Gastroesophageal sphincter (tissue), 4 donors: ENCODE results near the gene PTX3. TPM values are rescaled to one million over a fixed set of nuclear protein-coding genes. Genes with fewer than 3 reads are reported as not detected.

Experiments used
- ATAC-seq: fragments of 150-250 bp; one replicate; pipeline ENCODE4 v1.9.1; 2016; ENCODE audit warnings: mild to moderate bottlenecking, moderate library complexity
- H3K27ac ChIP-seq, 4 donors: fragments of 200-600 bp; sonication (generic) in 3 of 4; 1 replicate in 3 of 4; 2 replicates in 1 of 4; pipeline ENCODE4 v1.5.1; 2016 to 2019
- H3K27me3 ChIP-seq: fragments of 200-600 bp; sonication (generic); one replicate; pipeline ENCODE4 v1.5.1; 2019
- H3K36me3 ChIP-seq, 2 donors: fragments of 200-600 bp; sonication (generic); one replicate each; pipeline ENCODE4 v1.5.1; 2019; ENCODE audit warnings: control low read depth in 1 of 2
- H3K4me1 ChIP-seq, 3 donors: fragments of 200-600 bp; sonication (generic); 1 replicate in 2 of 3; 2 replicates in 1 of 3; pipeline ENCODE4 v1.5.1; 2016 to 2019; ENCODE audit warnings: control low read depth in 2 of 3
- H3K4me3 ChIP-seq, 2 donors: fragments of 200-600 bp; sonication (generic); one replicate each; pipeline ENCODE4 v1.5.1; 2019; ENCODE audit warnings: mild to moderate bottlenecking in 1 of 2, moderate library complexity in 1 of 2
- H3K9me3 ChIP-seq, 3 donors: fragments of 200-600 bp; sonication (generic); one replicate each; pipeline ENCODE4 v1.5.1; 2017 to 2019; ENCODE audit warnings: control low read depth in 2 of 3
- EP300 ChIP-seq: sonication (generic); formaldehyde crosslinking; IDR thresholded peaks from one replicate; pipeline ENCODE4 v1.6.1; 2017; ENCODE audit warnings: antibody characterized with exemption, mild to moderate bottlenecking
- POLR2A ChIP-seq, 2 donors: fragments of 450-650 bp; IDR thresholded peaks; one replicate each; pipeline ENCODE4 v1.6.1; 2017; ENCODE audit warnings: antibody characterized with exemption in 2 of 2, mild to moderate bottlenecking in 2 of 2, moderate library complexity in 1 of 2
- POLR2AphosphoS5 ChIP-seq: sonication (generic); formaldehyde crosslinking; IDR thresholded peaks from one replicate; pipeline ENCODE4 v1.6.1; 2017; ENCODE audit warnings: antibody characterized with exemption
- WGBS, 2 donors: methylation state at CpG; one replicate each; pipeline ENCODE4 v1.1.5; 2018; ENCODE audit warnings: low coverage in 1 of 2; 5-methylcytosine and 5-hydroxymethylcytosine counted together
- total RNA-seq, 4 donors: library from RNA; depleted of rRNA; stranded (reverse); fragments of >200 nt; gene quantifications; one replicate each; pipeline ENCODE4 v1.1.0, GENCODE V29; 2016
- TF ChIP-seq, protein P1 (sequence below), 4 experiments: fragments of 200-600 bp in 2 of 4; fragments of 450-650 bp in 2 of 4; sonication (generic) in 1 of 4; IDR thresholded peaks; one replicate each; pipeline ENCODE4 v1.5.1; 2017 to 2019; ENCODE audit warnings: antibody characterized with exemption in 4 of 4, mild to moderate bottlenecking in 2 of 4, moderate library complexity in 2 of 4

The PTX3 gene
- total RNA-seq, 4 donors from 2014 or later, result 2.0 to 140 (median 5.7) TPM

DNA sequence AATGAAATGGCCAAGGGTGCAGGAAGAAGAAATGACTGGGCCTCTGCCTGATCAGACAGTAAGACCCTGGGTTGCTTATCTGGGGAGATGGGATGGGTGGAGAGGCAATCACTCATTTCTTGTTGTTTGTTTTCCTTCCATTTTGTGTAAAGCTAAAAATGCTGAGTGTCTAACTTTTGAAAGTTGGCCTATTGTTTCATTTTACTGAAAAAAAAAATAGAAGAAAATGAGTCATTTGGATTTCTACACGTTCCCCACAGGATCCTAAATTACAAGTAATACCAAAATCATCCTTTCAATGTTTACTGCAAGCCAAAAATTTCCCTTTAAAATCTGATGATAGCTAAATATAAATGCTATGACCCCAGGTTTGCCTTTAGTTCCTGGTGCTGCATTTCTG lies 30.6 kb downstream of the PTX3 start:
- WGBS, 2 donors, result 23 to 50% methylated on average over 1 of the region's 1 CpG
- Histone ChIP-seq H3K27ac (no peak overlapping the region), H3K4me1 (no peaks in the 10 kb centered on the region), H3K36me3 (no peaks in the 10 kb centered on the region), H3K9me3 (no peaks in the 10 kb centered on the region), H3K4me3 (no peak overlapping the region), H3K27me3 (no peaks in the 10 kb centered on the region)
- no peak for ATAC-seq
- TF ChIP-seq, protein P1, sequence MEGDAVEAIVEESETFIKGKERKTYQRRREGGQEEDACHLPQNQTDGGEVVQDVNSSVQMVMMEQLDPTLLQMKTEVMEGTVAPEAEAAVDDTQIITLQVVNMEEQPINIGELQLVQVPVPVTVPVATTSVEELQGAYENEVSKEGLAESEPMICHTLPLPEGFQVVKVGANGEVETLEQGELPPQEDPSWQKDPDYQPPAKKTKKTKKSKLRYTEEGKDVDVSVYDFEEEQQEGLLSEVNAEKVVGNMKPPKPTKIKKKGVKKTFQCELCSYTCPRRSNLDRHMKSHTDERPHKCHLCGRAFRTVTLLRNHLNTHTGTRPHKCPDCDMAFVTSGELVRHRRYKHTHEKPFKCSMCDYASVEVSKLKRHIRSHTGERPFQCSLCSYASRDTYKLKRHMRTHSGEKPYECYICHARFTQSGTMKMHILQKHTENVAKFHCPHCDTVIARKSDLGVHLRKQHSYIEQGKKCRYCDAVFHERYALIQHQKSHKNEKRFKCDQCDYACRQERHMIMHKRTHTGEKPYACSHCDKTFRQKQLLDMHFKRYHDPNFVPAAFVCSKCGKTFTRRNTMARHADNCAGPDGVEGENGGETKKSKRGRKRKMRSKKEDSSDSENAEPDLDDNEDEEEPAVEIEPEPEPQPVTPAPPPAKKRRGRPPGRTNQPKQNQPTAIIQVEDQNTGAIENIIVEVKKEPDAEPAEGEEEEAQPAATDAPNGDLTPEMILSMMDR (IDR thresholded peaks at IDR 0.05), result no peak
- TF ChIP-seq EP300, result no peak
- TF ChIP-seq POLR2A (IDR thresholded peaks at IDR 0.05), result no peak
- no peak for TF ChIP-seq POLR2AphosphoS5

DNA sequence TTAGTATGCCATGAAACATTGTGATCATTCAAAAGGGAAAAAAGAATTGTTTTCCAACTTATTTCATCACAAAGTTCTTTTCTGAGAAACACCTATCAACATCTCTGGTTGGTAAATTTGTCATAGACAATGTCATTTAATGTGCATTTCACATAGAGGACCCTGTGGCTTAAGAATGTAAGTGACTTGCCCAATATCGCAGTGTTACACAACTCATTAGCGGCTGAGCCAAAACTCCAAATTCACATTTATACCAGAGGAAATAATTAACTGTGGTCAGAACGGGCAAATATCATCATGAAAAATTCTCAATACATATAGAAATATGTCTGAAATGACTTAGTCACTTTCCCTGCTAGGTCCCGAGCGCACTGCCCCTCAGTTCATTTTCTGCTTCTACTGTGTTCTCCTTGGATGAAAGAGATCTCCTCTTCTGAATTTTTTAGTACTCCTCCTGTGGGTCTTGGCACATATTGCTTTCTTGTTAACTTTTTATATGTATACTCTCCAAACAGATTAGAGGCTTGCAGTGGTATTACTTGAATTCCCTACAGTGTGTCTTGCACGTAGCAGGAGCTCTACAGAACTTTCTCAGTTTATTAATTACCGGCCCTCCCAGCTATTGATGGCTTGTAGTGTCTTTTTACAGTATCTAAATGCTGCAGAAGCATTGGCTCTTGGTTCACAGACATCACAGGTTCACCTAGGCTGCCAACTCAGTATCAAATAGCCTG lies 33.1 kb downstream of the PTX3 start:
- Histone ChIP-seq H3K27me3 (no peaks in the 10 kb centered on the region), H3K9me3 (no peaks in the 10 kb centered on the region), H3K4me3 (no peak overlapping the region), H3K36me3 (no peaks in the 10 kb centered on the region), H3K4me1 (no peaks in the 10 kb centered on the region), H3K27ac (no peak overlapping the region)
- ATAC-seq, result no peak
- WGBS, 2 donors, result 80 to 88% methylated on average over 6 to 7 of the region's 7 CpGs
- TF ChIP-seq EP300, result no peak
- no peak for TF ChIP-seq POLR2A (IDR thresholded peaks at IDR 0.05)
- TF ChIP-seq, protein P1 (IDR thresholded peaks at IDR 0.05), result no peak
- TF ChIP-seq POLR2AphosphoS5, result no peak

DNA sequence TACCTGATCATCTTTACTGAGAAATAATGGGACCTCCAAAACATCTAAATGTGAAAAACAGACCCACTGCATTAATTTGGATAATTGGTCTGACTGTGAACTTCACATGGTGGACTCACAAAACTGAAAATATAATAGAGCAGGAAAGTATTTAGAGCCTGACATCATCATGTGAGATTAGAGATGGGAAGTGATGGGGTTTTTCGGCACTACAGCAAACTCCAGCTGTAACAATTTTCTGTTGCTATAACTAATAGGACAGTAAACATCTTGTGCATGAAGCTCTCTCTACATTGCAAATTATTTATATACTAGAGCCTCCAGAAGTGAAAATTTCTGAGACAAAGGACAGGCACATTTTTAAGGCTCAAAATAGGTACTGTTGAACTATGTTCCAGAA lies 34.4 kb downstream of the PTX3 start:
- H3K4me1 ChIP-seq, result no peaks in the 10 kb centered on the region
- H3K27ac ChIP-seq, result no peak overlapping the region
- WGBS, 2 donors, result 55 to 86% methylated on average over 1 of the region's 1 CpG
- H3K36me3 ChIP-seq, result no peaks in the 10 kb centered on the region
- no peak for ATAC-seq
- H3K4me3 ChIP-seq, result no peak overlapping the region
- H3K9me3 ChIP-seq, result no peaks in the 10 kb centered on the region
- H3K27me3 ChIP-seq, result no peaks in the 10 kb centered on the region
- TF ChIP-seq EP300 (no peak), POLR2A (IDR thresholded peaks at IDR 0.05) (no peak), POLR2AphosphoS5 (no peak)
- TF ChIP-seq, protein P1 (IDR thresholded peaks at IDR 0.05), result no peak

DNA sequence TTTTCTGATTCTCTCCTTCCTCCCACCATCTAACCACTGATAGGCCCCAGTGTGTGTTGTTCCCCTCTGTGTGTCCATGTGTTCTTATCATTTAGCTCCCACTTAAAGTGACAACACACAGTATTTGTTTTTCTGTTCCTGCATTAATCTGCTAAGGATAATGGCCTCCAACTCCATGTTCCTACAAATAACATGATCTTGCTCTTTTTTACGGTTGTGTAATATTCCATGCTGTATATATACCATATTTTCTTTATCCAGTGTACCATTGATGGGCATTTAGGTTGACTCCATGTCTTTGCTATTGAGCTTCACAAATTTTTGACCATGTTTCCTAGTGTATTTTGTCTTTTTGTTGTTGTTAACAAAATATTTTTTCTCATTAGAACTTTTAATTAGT lies 36.0 kb downstream of the PTX3 start:
- H3K27me3 ChIP-seq, result no peaks in the 10 kb centered on the region
- H3K36me3 ChIP-seq, result no peaks in the 10 kb centered on the region
- no peak overlapping the region for H3K27ac ChIP-seq
- no peaks in the 10 kb centered on the region for H3K9me3 ChIP-seq
- ATAC-seq, result no peak
- no peak overlapping the region for H3K4me3 ChIP-seq
- WGBS, 2 donors, result 95 to 100% methylated on average over 1 of the region's 1 CpG
- TF ChIP-seq POLR2AphosphoS5 (no peak), POLR2A (IDR thresholded peaks at IDR 0.05) (no peak), EP300 (no peak)
- TF ChIP-seq, protein P1 (IDR thresholded peaks at IDR 0.05), result no peak
- H3K4me1 ChIP-seq, result no peaks in the 10 kb centered on the region

DNA sequence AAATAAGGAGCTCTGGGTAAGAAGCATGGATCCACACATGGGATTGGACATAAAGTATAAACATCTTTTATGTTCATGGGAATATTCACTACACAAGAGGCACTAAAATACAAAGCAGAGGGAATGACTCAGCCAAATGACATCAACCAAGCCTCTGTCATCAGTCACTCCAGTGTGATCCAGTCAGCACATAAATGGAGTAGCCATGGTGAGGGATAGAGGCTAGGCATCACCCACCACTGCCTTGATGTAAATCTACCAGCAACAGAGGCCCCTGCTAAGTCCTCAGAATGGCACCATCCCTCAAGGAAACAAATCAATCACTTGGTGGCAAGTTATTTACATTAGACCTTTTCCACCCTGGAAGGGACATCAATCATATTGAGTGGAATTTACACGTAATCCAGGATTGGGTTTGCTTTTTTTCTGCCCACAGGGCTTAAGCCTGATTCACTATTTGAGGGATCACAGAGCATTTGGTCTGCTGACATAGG lies 39.3 kb downstream of the PTX3 start:
- H3K27ac ChIP-seq, result no peak overlapping the region
- H3K27me3 ChIP-seq, result no peaks in the 10 kb centered on the region
- no peaks in the 10 kb centered on the region for H3K9me3 ChIP-seq
- no peaks in the 10 kb centered on the region for H3K36me3 ChIP-seq
- no peak for TF ChIP-seq EP300
- TF ChIP-seq, protein P1 (IDR thresholded peaks at IDR 0.05), result no peak
- WGBS, 2 donors, result 20 to 38% methylated on average over 1 of the region's 1 CpG
- no peaks in the 10 kb centered on the region for H3K4me1 ChIP-seq
- no peak for ATAC-seq
- no peak overlapping the region for H3K4me3 ChIP-seq
